ENCODE data around the gene LRP11.

- TF ChIP-seq CTCF (IDR thresholded peaks at IDR 0.05; ENCODE audit: low read length) (no peak), EZH2 (IDR thresholded peaks at IDR 0.05; ENCODE audit: borderline replicate concordance, low read length) (no peak)
Measured at GRCh38 chr6:149885888-149886287, 21.7 kb upstream of the LRP11 start.

Measured in OCI-LY1 (cell line).